Measurements from ENCODE around the gene CTNNBL1.

The CTNNBL1 gene

GRCh38 chr20:37821696-37822095 lies 127.9 kb downstream of the CTNNBL1 start:
- DNase-seq (ENCODE audit: low read depth) = no peak

GRCh38 chr20:37822141-37822601 lies 128.3 kb downstream of the CTNNBL1 start:
- peak; percentile 69 for DNase-seq (ENCODE audit: low read depth)

GRCh38 chr20:37823296-37823980 lies 129.6 kb downstream of the CTNNBL1 start:
- no peak for DNase-seq (ENCODE audit: low read depth)

GRCh38 chr20:37827605-37828004 lies 133.8 kb downstream of the CTNNBL1 start:
- DNase-seq (ENCODE audit: low read depth) = no peak

- no peak for DNase-seq (ENCODE audit: low read depth)
These were observed 134.9 kb downstream of the CTNNBL1 start for GRCh38 chr20:37828684-37829083.

GRCh38 chr20:37829128-37829527 lies 135.3 kb downstream of the CTNNBL1 start:
- DNase-seq (ENCODE audit: low read depth) = no peak

GRCh38 chr20:37833221-37833896 lies 139.5 kb downstream of the CTNNBL1 start:
- no peak for DNase-seq (ENCODE audit: low read depth)

GRCh38 chr20:37836926-37837325 lies 143.1 kb downstream of the CTNNBL1 start:
- DNase-seq (ENCODE audit: low read depth) = no peak

- peak; percentile 9 for DNase-seq (ENCODE audit: low read depth)
These were observed 144.1 kb downstream of the CTNNBL1 start for GRCh38 chr20:37837924-37838323.

- DNase-seq (ENCODE audit: low read depth) = no peak
These were observed 145.1 kb downstream of the CTNNBL1 start for GRCh38 chr20:37838769-37839431.

- no peak for DNase-seq (ENCODE audit: low read depth)
These were observed 145.6 kb downstream of the CTNNBL1 start for GRCh38 chr20:37839432-37839827.

- no peak for DNase-seq (ENCODE audit: low read depth)
These were observed 146.1 kb downstream of the CTNNBL1 start for GRCh38 chr20:37839955-37840354.

GRCh38 chr20:37841389-37841788 lies 147.6 kb downstream of the CTNNBL1 start:
- DNase-seq (ENCODE audit: low read depth) = no peak

GRCh38 chr20:37841971-37842370 lies 148.1 kb downstream of the CTNNBL1 start:
- no peak for DNase-seq (ENCODE audit: low read depth)

GRCh38 chr20:37845241-37845681 lies 151.4 kb downstream of the CTNNBL1 start:
- DNase-seq (ENCODE audit: low read depth) = no peak

- no peak for DNase-seq (ENCODE audit: low read depth)
These were observed 152.0 kb downstream of the CTNNBL1 start for GRCh38 chr20:37845878-37846277.

GRCh38 chr20:37846573-37846972 lies 152.7 kb downstream of the CTNNBL1 start:
- DNase-seq (ENCODE audit: low read depth) = no peak

- no peak for DNase-seq (ENCODE audit: low read depth)
These were observed 154.9 kb downstream of the CTNNBL1 start for GRCh38 chr20:37848706-37849105.

- DNase-seq (ENCODE audit: low read depth) = no peak
These were observed 155.3 kb downstream of the CTNNBL1 start for GRCh38 chr20:37849156-37849555.

- DNase-seq (ENCODE audit: low read depth) = no peak
These were observed 155.7 kb downstream of the CTNNBL1 start for GRCh38 chr20:37849566-37849965.

GRCh38 chr20:37850036-37850592 lies 156.3 kb downstream of the CTNNBL1 start:
- no peak for DNase-seq (ENCODE audit: low read depth)

GRCh38 chr20:37850724-37851355 lies 157.0 kb downstream of the CTNNBL1 start:
- peak; percentile 9 for DNase-seq (ENCODE audit: low read depth)
